GM18519 (cell line): ENCODE results near the gene ENOX1.

Source experiments
- ATAC-seq: cut with Tn5 transposase; IDR thresholded peaks from one replicate; pipeline ENCODE4 v1.9.1; 2021; ENCODE audit warnings: mild to moderate bottlenecking, moderate library complexity; ENCODE audit not compliant: unreplicated experiment, low FRiP score

ENOX1 gene

DNA sequence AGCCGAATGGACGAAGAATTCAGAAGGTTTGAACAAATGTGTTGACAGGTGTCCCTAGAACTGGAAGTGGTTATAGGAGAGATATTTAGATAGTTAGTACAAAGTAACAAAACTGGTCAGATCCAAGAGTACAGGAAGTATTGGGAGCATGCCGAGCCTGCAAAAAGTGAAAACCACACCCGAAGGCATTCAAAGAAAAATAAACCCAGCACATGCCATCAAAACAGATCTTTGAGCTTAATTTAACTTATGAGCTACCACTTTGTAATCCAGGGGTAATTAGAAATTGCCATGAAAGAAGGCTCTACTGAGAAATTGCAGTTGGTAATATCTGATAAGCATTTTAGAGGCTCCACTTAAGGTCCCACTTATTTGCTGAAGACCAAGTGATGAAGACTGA, 549.2 kb downstream of the ENOX1 start:
- no peak for ATAC-seq

DNA sequence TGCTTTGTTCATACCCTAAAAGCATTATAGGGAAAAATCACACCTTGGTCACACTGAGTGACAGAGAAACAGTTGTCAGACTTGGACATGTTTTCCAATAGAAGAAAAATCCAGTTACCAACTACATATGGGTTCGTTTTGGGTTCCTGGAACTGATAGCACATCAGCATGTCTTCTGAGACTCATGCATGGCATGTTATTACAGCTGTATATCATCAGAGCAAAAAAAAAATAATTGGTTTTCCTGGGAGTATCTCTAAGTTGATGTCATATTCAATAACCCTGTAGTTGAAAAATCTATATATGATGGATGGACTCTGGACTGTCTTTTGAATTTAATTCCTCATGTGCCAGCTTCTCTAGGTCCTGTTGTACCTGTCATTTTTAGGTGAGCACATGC, 551.7 kb downstream of the ENOX1 start:
- ATAC-seq: no peak

DNA sequence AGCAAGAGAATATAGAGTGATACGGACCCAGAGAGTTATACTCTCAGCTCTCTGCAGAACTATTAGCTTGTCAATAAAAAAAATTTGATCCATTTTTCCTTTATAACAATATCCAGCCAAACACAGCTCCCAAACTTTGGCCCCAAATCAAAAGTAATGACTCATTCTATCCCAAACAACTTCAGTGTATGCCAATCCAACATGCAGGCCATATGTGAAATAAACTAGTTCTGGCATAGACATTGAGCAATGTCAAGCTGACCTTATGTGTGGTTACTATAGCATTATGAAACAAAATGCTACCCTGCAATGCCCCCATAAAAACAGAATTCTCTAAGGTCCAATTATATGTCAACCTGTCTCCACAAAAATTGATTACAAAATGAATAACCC, 553.9 kb downstream of the ENOX1 start:
- ATAC-seq: no peak

DNA sequence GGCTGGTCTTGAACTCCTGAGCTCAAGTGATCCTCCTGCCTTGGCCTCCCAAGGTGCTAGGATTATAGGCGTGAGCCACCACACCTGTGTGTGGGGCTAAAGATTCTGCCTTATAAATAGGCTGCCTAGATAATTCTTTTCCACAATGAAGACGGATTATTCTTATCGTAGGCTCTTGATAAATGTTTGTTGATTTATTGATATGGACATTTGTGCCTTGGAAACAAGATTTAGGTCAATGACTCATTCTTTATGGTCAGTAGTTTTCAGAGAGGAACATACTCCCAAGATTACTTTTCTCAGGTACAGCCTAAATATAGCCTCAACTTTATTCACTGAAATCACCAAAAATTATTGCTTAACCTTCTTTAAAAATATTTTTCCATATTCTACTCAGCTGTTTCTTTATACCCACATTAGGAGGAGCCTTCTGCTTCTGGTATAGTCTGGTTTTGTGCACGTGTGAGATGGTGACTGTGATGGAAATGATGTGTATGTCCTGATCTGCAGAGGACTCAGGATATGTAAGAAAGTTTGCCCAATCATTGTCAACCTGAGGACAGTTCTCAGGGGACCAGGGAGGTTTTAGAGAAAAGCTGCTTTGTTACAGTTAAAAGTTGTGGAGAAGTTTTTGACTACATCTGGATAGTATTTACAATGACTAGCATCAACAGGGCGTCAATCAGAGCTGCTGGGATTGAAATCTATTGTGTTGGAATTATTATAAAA, 554.5 kb downstream of the ENOX1 start:
- no peak for ATAC-seq

DNA sequence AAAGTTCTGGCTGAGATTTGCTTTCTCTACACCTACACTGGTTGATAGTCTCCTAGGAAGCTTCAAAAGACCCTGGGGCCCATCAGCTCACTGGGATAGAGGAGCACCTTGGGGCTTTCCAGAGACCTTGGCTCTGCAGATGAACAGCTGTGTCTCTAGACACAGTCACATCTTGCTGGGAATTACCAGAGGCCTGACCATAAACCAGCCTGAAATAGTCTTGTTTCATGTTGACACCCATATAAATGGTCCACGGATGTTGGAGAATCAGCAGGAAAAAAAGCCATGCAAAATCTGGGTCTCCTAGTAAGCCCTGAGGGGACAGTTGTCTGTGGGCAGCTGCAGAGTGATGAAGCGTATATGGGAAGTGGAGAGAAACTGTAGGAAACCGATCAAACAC, 555.8 kb downstream of the ENOX1 start:
- ATAC-seq: no peak

DNA sequence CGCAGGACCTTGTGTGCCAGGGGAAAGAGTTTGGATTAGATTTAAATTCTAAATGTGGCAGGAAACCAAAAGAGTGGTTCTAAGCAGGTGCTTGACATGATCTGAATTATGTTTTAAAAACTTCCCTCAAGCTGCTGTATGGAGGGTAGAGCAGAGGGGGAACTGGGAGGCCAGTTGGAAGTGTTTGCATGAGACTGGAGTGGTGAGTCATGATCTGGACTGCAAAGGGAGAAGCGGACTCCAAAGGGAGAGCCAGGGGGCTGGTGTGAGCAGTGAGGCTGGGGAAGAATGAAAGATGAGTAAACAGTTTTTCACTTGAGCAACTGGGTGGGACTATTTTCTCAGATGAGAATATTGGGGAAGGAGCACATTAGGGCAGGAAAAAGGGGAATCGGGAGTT, 557.3 kb downstream of the ENOX1 start:
- ATAC-seq: no peak

DNA sequence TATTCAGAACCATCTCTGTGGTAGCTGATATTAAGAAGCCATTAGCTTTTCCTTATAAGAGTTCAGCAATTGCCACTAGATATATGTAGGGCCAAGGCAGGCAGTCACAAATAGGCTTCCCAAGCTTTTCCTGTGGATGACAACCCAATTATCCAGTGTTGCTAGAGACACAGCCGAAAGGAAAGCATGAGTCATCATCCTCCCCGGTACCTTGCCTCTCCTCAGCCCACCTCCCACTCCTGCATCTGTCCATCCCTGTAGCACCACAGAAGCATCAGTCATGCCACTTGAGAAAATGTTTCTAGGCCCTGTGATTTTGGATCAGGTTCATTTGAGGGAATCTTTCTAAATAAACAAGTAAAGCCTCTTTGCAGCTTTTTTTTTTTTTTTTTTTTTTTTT, 559.1 kb downstream of the ENOX1 start:
- ATAC-seq: no peak

DNA sequence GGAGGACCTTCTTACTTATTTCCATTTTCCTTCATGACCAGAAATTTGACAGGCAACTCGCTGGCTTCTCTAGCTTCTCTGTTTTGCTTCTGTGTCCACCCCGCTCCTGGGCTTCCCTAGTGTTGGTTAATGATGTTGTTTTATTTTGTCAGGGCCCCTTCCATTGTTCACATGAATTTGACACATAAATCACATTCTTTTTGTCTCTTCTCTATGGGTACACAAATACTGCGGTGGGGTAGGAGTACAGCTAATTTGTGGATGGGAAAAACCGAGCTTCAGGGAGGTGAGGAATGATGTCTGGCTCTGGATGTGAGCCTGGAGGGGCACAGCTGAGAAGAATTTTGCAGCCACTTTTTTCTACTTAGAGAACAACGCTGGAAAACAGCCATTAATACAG, 563.6 kb downstream of the ENOX1 start:
- no peak for ATAC-seq

DNA sequence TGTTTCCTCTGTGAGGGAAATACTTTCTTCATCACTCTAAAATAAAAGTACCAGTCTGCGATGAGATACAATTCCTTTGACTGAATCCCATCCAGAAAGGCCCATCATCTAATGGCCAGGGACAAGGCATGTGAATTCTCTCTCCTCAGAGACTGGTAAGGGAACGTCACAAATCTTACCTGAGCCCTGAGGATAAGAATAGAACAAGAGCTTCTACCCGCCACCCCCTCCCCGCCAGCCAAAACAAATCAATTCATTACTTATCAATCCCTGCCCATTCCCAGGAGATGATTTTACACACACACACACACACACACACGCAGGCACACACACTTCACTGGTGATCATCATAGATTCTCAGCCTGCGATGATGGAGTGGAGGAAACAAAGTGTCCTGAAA, 564.7 kb downstream of the ENOX1 start:
- ATAC-seq: no peak

DNA sequence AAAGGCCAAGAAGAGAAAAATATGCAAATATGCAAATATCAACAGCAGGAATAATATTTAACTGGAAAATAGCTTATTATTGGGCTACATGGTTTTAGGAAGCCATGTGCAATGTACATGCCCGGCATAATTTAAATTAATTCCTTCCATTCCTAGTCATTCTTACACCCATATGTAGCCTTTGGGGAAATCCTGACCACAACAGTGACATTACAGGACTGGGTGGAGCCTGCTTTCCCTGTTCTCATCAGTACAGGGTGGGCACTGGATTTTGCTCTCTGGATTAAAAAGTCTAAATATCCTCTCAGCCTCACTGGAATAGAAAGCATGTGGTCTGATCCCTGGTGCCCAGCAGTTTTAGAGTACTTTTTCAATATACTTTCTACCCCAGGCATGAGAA, 565.2 kb downstream of the ENOX1 start:
- ATAC-seq: no peak

DNA sequence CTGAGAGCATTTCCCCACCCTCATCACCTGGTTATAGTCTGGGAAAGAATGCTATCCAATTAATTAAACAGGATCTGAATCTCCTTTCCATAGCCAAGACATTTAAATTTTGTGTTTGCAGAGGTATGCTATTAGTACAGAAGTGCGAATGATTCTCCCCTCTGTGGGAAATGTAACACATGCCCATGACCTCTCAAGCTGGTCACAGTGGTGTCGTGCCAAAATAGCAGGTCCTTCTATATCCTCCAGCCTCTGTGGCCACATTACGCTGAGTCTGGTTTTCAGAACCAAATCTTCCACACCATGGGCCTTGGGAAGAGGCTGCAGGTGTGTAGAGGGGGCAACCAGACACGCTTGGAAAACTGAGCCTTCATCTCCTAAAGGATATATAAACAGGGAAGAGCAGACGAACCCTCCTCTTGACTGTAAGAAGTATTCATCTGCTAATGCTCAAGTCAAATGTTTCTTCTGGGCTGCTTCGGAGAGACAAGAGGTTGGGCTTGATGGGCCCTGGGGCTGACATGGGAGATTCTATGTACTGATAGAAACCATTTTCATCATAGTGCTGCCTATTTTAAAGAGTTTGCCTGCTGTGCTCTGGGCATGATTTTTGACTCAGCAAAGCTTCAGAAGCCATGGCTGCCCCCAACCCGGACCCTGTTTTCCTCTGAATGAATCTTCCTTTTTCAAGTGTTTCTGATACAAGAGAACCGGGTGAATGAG, 565.7 kb downstream of the ENOX1 start:
- no peak for ATAC-seq

DNA sequence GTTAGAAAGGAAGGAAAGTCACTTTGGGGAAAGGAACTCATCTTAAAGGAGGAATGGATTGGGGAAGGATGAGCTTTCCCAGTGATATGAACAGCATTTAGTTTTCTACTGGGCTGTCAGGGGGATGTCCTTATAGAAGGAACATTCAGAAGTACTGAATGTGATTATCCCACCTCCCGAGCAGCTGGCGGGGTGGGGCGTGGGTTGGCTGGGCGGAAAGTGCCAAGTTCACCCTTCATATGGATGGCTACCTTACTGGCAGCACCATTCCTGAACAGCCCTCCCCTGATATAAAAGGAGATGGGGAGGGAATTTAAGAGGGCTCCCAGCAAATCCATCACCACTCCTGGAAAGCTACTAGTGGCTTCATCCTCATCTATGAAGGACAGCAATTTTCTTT, 572.6 kb downstream of the ENOX1 start:
- ATAC-seq: no peak

DNA sequence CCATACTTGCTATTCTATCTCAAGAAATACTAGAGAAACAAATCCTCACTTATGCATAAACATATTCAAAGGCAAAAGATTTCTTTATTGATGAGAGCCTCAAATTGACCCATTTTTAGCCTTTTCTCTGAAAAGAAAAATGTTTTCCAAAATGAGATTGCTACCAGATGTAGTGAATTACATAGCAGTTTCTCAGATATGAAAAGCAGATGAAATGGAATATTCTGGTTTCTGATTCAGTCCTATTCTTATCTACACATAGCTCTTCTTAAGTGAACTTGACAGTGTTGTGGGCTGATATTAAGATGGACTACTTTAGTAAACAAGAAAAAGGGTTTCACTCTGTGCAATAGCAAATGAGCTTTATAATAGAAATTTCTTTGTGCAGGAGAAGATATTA, 579.9 kb downstream of the ENOX1 start:
- ATAC-seq: no peak

DNA sequence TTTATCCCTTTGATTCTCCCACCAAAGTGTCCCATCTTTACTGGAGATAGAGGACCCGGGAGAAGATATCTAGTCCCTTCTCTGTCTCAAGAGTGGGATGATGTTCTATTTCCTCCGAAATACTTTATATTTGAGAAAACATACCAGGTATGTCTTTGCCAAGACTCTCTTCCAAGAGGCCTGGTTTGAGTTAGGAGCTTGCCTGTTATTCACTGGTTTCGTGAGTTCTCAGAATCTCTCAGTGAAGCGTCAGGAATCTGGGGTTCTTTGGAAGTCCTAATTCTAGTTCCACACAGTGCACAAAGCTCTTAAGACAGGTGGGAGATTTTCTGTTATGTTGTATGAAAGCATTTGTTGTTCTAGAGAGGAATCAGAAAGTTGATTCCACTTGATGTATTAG, 581.4 kb downstream of the ENOX1 start:
- no peak for ATAC-seq

DNA sequence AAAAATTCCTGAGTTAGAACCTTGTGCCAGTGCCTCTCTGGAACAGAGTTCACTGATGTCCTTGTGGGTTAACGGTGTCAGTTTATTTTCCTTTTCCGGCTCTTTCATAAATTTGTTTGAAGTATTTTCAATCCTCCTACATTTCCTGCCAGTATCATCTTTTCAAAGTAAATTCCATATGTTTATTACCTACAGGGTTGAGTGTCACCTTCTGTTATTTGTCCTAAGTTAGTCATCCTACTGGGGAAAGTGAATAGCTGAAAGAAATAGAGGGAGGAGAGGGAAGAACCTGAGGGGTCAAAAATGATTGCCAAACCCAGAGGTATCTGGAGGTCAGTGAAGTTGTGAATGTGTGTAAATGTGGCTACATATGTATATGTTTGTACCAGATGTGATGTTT, 582.2 kb downstream of the ENOX1 start:
- ATAC-seq: no peak

DNA sequence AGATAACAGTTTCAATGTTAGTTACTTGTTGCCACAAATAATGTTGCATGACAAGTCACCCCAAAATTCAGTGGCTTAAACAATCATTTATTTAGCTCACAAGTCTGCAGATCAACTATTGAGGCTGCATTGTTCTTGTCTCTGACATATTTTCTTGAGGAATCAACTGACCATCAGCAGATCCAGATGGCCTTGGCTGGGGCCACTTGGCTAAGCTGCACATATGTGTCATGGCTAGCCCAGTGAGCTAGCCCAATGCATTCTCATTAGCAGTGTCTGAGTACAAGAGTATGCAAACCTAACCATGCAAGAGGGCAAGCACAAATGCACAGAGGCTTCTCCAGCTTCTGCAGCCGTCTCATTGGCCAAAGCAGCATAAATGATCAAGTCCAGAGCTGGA, 583.0 kb downstream of the ENOX1 start:
- ATAC-seq: no peak

DNA sequence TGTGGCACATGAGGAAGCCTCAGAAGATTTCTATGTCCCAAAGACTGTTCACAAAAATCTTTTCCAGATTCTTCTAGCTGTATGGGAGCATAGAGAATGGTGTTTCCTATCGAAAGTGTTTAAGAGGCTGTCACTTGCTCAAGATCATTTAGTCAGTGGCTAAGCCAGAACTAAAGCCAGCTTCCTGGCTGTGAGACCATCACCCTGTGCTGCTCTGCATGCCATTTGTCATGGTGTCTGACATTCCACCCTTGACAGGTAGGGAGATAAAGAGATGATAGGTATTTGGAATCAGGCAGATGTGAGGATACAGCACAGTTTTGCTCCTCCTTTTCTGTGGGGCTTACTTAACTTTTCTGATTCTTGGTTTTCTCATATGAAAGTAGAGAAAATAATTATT, 586.0 kb downstream of the ENOX1 start:
- ATAC-seq: no peak

DNA sequence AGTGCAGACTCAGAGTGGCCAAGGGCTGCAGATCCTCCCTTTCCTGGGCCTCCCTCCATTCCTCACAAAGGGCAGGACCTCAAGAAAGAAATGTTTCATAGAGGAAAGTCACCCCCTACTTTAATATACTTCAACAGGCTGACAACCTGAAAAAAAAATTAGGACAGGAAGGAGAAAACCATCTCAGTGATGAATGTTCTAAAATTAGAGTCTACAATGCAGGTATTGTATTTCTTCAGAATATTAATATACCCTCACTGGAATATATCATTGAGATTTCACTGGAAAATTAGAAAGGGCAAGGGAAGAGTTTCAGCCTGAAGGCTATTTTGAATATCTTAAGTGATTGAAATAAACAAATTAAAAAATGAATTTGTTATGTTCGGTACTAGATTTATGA, 586.5 kb downstream of the ENOX1 start:
- no peak for ATAC-seq

DNA sequence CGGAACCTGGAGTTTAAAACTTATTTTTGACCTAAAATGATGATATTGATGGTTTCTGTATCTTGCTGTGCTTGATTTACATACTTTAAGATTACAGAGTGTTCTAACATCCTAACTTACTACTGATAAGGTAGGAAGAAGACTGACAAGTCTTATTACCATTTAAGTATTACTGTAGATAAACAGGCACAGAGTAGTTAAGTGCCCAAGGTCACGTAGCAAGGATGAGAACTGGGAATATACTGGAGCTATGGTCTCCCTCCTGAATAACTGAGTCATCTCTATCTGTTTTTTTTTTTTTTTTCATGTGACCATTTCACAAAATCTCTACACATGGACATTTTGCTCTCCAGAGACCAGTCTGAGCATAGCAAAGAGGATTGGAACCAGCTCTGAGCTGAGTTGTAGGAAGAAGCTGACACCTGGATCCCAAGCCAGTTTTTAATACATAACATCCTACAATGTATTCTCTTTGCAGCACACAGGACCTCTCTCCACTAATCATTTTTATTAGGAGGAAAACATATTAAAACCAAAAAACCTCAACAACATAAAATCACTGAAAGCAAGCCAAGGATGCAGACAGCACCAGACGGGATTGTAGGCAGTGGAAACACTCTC, 589.9 kb downstream of the ENOX1 start:
- ATAC-seq: no peak

DNA sequence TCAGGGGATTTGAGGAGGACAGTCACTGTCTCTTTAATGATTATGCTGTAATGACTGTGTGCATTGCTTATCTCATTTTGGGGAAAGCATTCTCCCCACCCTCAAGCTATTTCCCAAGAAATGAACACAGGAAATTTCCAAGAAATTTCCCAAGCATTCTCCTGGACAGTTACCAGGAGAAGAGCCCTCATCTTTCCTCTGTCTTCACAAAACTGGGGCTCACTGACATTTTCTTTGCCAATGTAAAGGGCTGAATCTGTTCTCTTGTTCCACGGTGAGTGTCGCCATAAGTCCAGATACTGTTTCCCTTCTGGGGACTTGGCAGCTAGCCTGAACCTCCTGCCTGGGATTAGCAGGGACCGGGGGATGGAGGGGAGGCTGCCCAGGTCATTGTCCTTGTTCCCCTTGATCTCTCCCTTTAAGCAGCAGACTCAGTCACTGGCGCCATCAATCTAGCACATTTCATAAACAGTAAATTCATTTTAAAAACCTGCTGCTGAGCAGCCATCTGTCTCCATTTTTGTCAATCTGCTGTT, 590.6 kb downstream of the ENOX1 start:
- no peak for ATAC-seq

DNA sequence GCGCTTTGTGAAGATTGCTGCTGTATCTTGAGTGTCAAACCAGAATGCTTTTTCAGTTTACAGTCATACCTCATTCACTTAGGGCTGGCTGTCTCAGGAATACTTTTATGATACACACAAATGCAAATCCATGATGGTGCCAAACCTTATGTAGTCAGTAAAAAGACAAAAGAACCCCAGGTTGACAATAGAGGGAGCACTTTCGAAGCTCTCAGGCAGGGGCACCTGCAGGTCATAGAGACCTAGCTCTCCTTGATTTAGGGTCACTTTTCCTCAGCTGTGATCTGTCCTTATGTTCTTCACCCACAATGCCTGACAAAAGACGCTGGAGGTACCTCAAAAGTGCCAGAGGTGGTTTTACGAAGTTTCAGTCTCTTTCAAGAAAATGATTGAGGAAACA, 591.2 kb downstream of the ENOX1 start:
- no peak for ATAC-seq

DNA sequence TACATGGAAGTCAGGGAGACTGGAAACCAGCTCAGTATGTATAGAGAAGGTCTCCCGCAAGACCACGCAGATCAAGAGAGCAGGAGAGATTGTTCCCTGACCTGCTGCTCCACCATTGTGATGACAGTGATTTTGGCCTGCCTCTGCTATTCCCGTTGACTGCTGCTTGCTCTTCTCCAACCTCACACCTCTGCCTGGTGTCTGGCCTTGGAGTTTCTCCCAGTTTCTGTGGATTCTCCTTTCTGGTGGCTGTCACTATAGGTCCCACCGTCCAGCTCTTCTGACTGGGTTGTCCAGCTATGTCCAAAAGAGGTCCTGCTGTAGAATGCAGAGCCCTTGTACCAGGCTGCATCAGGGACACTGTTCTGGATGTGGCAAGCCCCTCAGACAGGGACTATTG, 591.7 kb downstream of the ENOX1 start:
- no peak for ATAC-seq
